Measurements from ENCODE around the gene TMEM192. TPM values are rescaled to one million over a fixed set of nuclear protein-coding genes. Genes with fewer than 3 reads are reported as not detected.

TMEM192 gene
- total and polyA plus RNA-seq, 2 of the 8 experiments (the other 6 are each of a cell fraction or from before 2014, with no cell fraction given): 7.3 to 10.9 TPM

- H2BK120ac ChIP-seq (replicated peaks; ENCODE audit: low read depth, low read length): no peak overlapping the region
- H3K18ac ChIP-seq (ENCODE audit: extremely low read depth, low read length): no peak overlapping the region
- H4K91ac ChIP-seq (replicated peaks; ENCODE audit: insufficient read length, low read length): no peak overlapping the region
- H4K8ac ChIP-seq (ENCODE audit: extremely low read depth, insufficient read depth, low read length): no peak overlapping the region
- FAIRE-seq: no peak
- ChIA-PET CTCF (ENCODE audit: partially characterized antibody) (interaction anchor here (0.8 to 1.8 kb wide), 5 partner anchors 9 to 308 kb away, joined by 3 to 7 read pairs (median 5); no protein-coding TSS in a partner anchor), POLR2A (ENCODE audit: partially characterized antibody) (no interaction called here)
- H3K9ac ChIP-seq (replicated peaks in 1 of 4; ENCODE audit: extremely low read depth in 1 of 4, low read depth in 3 of 4, low read length in 3 of 4): no peak overlapping the region
- H2BK5ac ChIP-seq (ENCODE audit: low read depth, low read length): no peak overlapping the region
- H3K79me1 ChIP-seq (ENCODE audit: low read depth, low read length): no peaks in the 10 kb centered on the region
- no peak overlapping the region for H3K4me2 ChIP-seq (ENCODE audit: insufficient read depth in 1 of 2, low read depth in 2 of 2, low read length in 2 of 2)
- H3K9me3 ChIP-seq (ENCODE audit: insufficient read depth in 2 of 2, low read depth in 1 of 2, low read length in 1 of 2): no peaks in the 10 kb centered on the region
- WGBS, 2 experiments (ENCODE audit: extremely low coverage in 1 of 2, insufficient coverage in 1 of 2, insufficient read length in 1 of 2, insufficient replicate concordance in 2 of 2, low coverage in 1 of 2, low lambda C conversion rate in 2 of 2, missing lambda C conversion rate in 1 of 2): 88% methylated on average over 5 of the region's 5 CpGs; no CpG with 5 or more reads in 1 of the 2 experiments
- peaks cover 3 to 8% (median 4%) of the 10 kb centered on the region in 4 experiments; a peak in 4 of 8 replicates for H3K36me3 ChIP-seq (ENCODE audit: control insufficient read depth in 2 of 4, insufficient read depth in 4 of 4, low read length in 3 of 4)
- H3K14ac ChIP-seq (ENCODE audit: insufficient read length): no peak overlapping the region
- H3K79me2 ChIP-seq (ENCODE audit: control insufficient read depth in 1 of 2, insufficient read depth in 2 of 2, low read length in 2 of 2): no peaks in the 10 kb centered on the region
- no peak overlapping the region for H2BK12ac ChIP-seq (ENCODE audit: low read depth, low read length)
- H3K4me3 ChIP-seq (ENCODE audit: extremely low read depth in 1 of 4, insufficient read depth in 2 of 4, low read depth in 3 of 4, low read length in 4 of 4): no peak overlapping the region
- H2BK15ac ChIP-seq (ENCODE audit: low read length): no peak overlapping the region
- no peak overlapping the region for H2BK20ac ChIP-seq (ENCODE audit: low read length)
- no peak overlapping the region for H2AFZ ChIP-seq (ENCODE audit: low read length)
- no peak overlapping the region for H3K23ac ChIP-seq (ENCODE audit: insufficient read length)
- H3K56ac ChIP-seq (replicated peaks; ENCODE audit: insufficient read length, low read depth, low read length): no peak overlapping the region
- H3K27ac ChIP-seq (ENCODE audit: low read depth, low read length): no peak overlapping the region
- no peak overlapping the region for H4K5ac ChIP-seq (ENCODE audit: insufficient read length, low read depth, low read length)
- H3K4me1 ChIP-seq (replicated peaks in 1 of 4; ENCODE audit: control insufficient read depth in 3 of 4, insufficient read depth in 4 of 4, low read length in 3 of 4): no peaks in the 10 kb centered on the region
- no peaks in the 10 kb centered on the region for H3K27me3 ChIP-seq (replicated peaks in 1 of 4; ENCODE audit: control insufficient read depth in 3 of 4, extremely low read depth in 1 of 4, insufficient read depth in 3 of 4, low read length in 3 of 4)
- H2AK5ac ChIP-seq (ENCODE audit: low read depth, low read length): no peak overlapping the region
- H3K4ac ChIP-seq (replicated peaks; ENCODE audit: insufficient read length, low read depth, low read length): no peak overlapping the region
- no peaks in the 10 kb centered on the region for H3K23me2 ChIP-seq (ENCODE audit: low read depth, low read length)
- H4K20me1 ChIP-seq (replicated peaks in 1 of 2; ENCODE audit: control insufficient read depth in 1 of 2, insufficient read depth in 2 of 2, low read length in 2 of 2): no peaks in the 10 kb centered on the region
- DNase-seq (ENCODE audit: low read depth in 1 of 2, low spot score in 2 of 2): no peak
- no peak for TF ChIP-seq MAFK (IDR thresholded peaks at IDR 0.05; ENCODE audit: low read depth, low read length)
- TF ChIP-seq POU5F1 (IDR thresholded peaks at IDR 0.05; ENCODE audit: low read depth, low read length): no peak
- no peak for TF ChIP-seq RBBP5 (IDR thresholded peaks at IDR 0.05; ENCODE audit: borderline replicate concordance, low read depth, low read length)
- no peak for TF ChIP-seq ATF2 (IDR thresholded peaks at IDR 0.05; ENCODE audit: low read length)
- no peak for TF ChIP-seq SIRT6 (IDR thresholded peaks at IDR 0.05; ENCODE audit: low read length)
- no peak for TF ChIP-seq POLR2AphosphoS5 (IDR thresholded peaks at IDR 0.05; ENCODE audit: low read depth, low read length)
- no peak for TF ChIP-seq RNF2 (IDR thresholded peaks at IDR 0.05; ENCODE audit: borderline replicate concordance, low read depth, low read length, missing control alignments, poor library complexity, severe bottlenecking)
- no peak for TF ChIP-seq GTF2F1 (IDR thresholded peaks at IDR 0.05; ENCODE audit: borderline replicate concordance, low read depth, low read length)
- no peak for TF ChIP-seq JUN (IDR thresholded peaks at IDR 0.05; ENCODE audit: low read depth, low read length)
- TF ChIP-seq NANOG (IDR thresholded peaks at IDR 0.05; ENCODE audit: insufficient read depth, low read depth, low read length, poor library complexity, severe bottlenecking): no peak
- no peak for TF ChIP-seq TEAD4 (IDR thresholded peaks at IDR 0.05; ENCODE audit: low read depth, low read length)
- no peak for TF ChIP-seq EGR1 (IDR thresholded peaks at IDR 0.05; ENCODE audit: borderline replicate concordance, low read depth, low read length)
Observed at GRCh38 chr4:165077034-165077578, 35.6 kb downstream of the TMEM192 start.

Measured in H1 (cell line).